Neural cell (in vitro differentiated cells): ENCODE data around the gene ROGDI. TPM values are rescaled to one million over a fixed set of nuclear protein-coding genes. Genes with fewer than 3 reads are reported as not detected.
"Not testable (repeated sequence)": the region's sequence is repeated elsewhere in the genome, so short reads cannot be mapped to it uniquely, and the experiment has no call there.

Experiments
- H2AFZ ChIP-seq: fragments of 200-600, 300-800 bp; sonication (generic), shearing (Covaris generic); 2 replicates; pipeline ENCODE4 v1.6.0; 2014; ENCODE audit warnings: low read depth, mild to moderate bottlenecking, antibody characterized with exemption, low read length, moderate library complexity
- H3F3A ChIP-seq: fragments of 200-600 bp; shearing (Covaris generic); 2 replicates; pipeline ENCODE4 v1.6.1; 2016; ENCODE audit warnings: mild to moderate bottlenecking, moderate library complexity, mixed read lengths, antibody characterized with exemption, low read length; ENCODE audit not compliant: insufficient read depth, poor library complexity, severe bottlenecking
- H3K27ac ChIP-seq: fragments of 200-600, 300-800 bp; sonication (generic), shearing (Covaris generic); 2 replicates; pipeline ENCODE4 v1.5.1; 2014; ENCODE audit warnings: mild to moderate bottlenecking, low read length, moderate library complexity
- H3K27me3 ChIP-seq: fragments of 300-800, 200-600 bp; sonication (generic), shearing (Covaris generic); 2 replicates; pipeline ENCODE4 v1.6.0; 2014; ENCODE audit warnings: mild to moderate bottlenecking, low read depth, low read length, moderate library complexity; ENCODE audit not compliant: insufficient read depth
- H3K36me3 ChIP-seq: fragments of 300-800, 200-600 bp; sonication (generic), shearing (Covaris generic); 2 replicates; pipeline ENCODE4 v1.5.1; 2014; ENCODE audit warnings: mild to moderate bottlenecking, antibody characterized with exemption, low read length, moderate library complexity; ENCODE audit not compliant: insufficient read depth
- H3K4me2 ChIP-seq: fragments of 300-800, 200-600 bp; sonication (generic), shearing (Covaris generic); 2 replicates; pipeline ENCODE4 v1.6.0; 2014; ENCODE audit warnings: mild to moderate bottlenecking, low read length
- H3K4me3 ChIP-seq: fragments of 300-800, 200-600 bp; sonication (generic), shearing (Covaris generic); 2 replicates; pipeline ENCODE4 v1.5.1; 2014; ENCODE audit warnings: mild to moderate bottlenecking, low read length, moderate library complexity
- H3K79me2 ChIP-seq: fragments of 200-600 bp; shearing (Covaris generic); replicated peaks from 2 replicates; pipeline ENCODE4 v1.6.0; 2014; ENCODE audit warnings: mild to moderate bottlenecking, low read length, moderate library complexity; ENCODE audit not compliant: insufficient read depth
- H3K9ac ChIP-seq: fragments of 300-800, 200-600 bp; sonication (generic), shearing (Covaris generic); 2 replicates; pipeline ENCODE4 v1.6.1; 2016; ENCODE audit warnings: mild to moderate bottlenecking, low read length, mixed read lengths
- H3K9me2 ChIP-seq: fragments of 200-600 bp; shearing (Covaris generic); 2 replicates; pipeline ENCODE4 v1.6.1; 2016; ENCODE audit warnings: mild to moderate bottlenecking, low read length, mixed read lengths; ENCODE audit not compliant: insufficient read depth
- H3K9me3 ChIP-seq: fragments of 200-600, 300-800 bp; sonication (generic), shearing (Covaris generic); 2 replicates; pipeline ENCODE4 v1.6.1; 2016; ENCODE audit warnings: mild to moderate bottlenecking, mixed run types, low read length, moderate library complexity, mixed read lengths
- H4K20me1 ChIP-seq: fragments of 200-600 bp; shearing (Covaris generic); 2 replicates; pipeline ENCODE4 v1.6.1; 2016; ENCODE audit warnings: mild to moderate bottlenecking, mixed run types; ENCODE audit not compliant: insufficient read depth
- CTCF ChIP-seq: fragments of 450-650 bp; IDR thresholded peaks from 2 replicates; pipeline ENCODE4 v1.5.1; 2014; ENCODE audit warnings: antibody characterized with exemption, mild to moderate bottlenecking, moderate library complexity; ENCODE audit not compliant: poor library complexity, severe bottlenecking
- EP300 ChIP-seq: fragments of 450-650 bp; conservative IDR thresholded peaks from 2 replicates; pipeline ENCODE4 v1.6.1; 2014; ENCODE audit warnings: antibody characterized with exemption, mild to moderate bottlenecking, moderate library complexity; ENCODE audit not compliant: poor library complexity, severe bottlenecking
- EZH2 ChIP-seq: fragments of 200-600, 300-800 bp; shearing (Covaris generic), sonication (generic); IDR thresholded peaks from 2 replicates; pipeline ENCODE4 v1.6.1; 2014; ENCODE audit warnings: antibody characterized with exemption, low read length, borderline replicate concordance, mild to moderate bottlenecking; ENCODE audit not compliant: insufficient read depth, poor library complexity, severe bottlenecking
- MXI1 ChIP-seq: fragments of 450-650 bp; conservative IDR thresholded peaks from 2 replicates; pipeline ENCODE4 v1.6.1; 2014; ENCODE audit warnings: antibody characterized with exemption, mild to moderate bottlenecking; ENCODE audit not compliant: poor library complexity, severe bottlenecking
- POLR2AphosphoS5 ChIP-seq: IDR thresholded peaks from 2 replicates; pipeline ENCODE4 v1.6.1; 2012
- RAD21 ChIP-seq: fragments of 450-650 bp; conservative IDR thresholded peaks from 2 replicates; pipeline ENCODE4 v1.6.1; 2014; ENCODE audit warnings: antibody characterized with exemption, mild to moderate bottlenecking, moderate library complexity
- REST ChIP-seq: IDR thresholded peaks from 2 replicates; pipeline ENCODE4 v1.6.1; 2012; ENCODE audit warnings: borderline replicate concordance
- SMC3 ChIP-seq: fragments of 450-650 bp; conservative IDR thresholded peaks from 2 replicates; pipeline ENCODE4 v1.6.1; 2014; ENCODE audit warnings: antibody characterized with exemption, mild to moderate bottlenecking, moderate library complexity; ENCODE audit not compliant: poor library complexity
- TAF1 ChIP-seq: IDR thresholded peaks from 2 replicates; pipeline ENCODE4 v1.6.1; 2012; ENCODE audit warnings: low read depth
- polyA plus RNA-seq: library from polyadenylated mRNA; depleted of rRNA; stranded (reverse); fragments of >200 nt; gene quantifications from 2 replicates; pipeline ENCODE4 v1.2.3, GENCODE V29; 2014

The ROGDI gene
- polyA plus RNA-seq, 1 donor from 2014 or later: 203 TPM

- no peak overlapping the region for H3K9ac ChIP-seq
- H3K27ac ChIP-seq: no peak overlapping the region
- H3K4me2 ChIP-seq: no peak overlapping the region
- no peaks in the 10 kb centered on the region for H3F3A ChIP-seq
- H3K36me3 ChIP-seq: no peaks in the 10 kb centered on the region
- H3K9me3 ChIP-seq: no peaks in the 10 kb centered on the region
- no peaks in the 10 kb centered on the region for H3K9me2 ChIP-seq
- H3K4me3 ChIP-seq: no peak overlapping the region
- H3K79me2 ChIP-seq: no peaks in the 10 kb centered on the region
- no peaks in the 10 kb centered on the region for H3K27me3 ChIP-seq
- no peak for TF ChIP-seq EZH2
- no peak for TF ChIP-seq EP300
- TF ChIP-seq POLR2AphosphoS5: no peak
- TF ChIP-seq SMC3: no peak
- no peak for TF ChIP-seq RAD21
- H2AFZ ChIP-seq: no peak overlapping the region
- H4K20me1 ChIP-seq: no peaks in the 10 kb centered on the region
Observed at GRCh38 chr16:4785758-4786433, 16.5 kb downstream of the ROGDI start.

- H3K27me3 ChIP-seq, H3K4me3 ChIP-seq, H3K79me2 ChIP-seq, H3K9ac ChIP-seq, H3F3A ChIP-seq, H3K9me3 ChIP-seq, H4K20me1 ChIP-seq, H3K4me2 ChIP-seq, H3K27ac ChIP-seq, H3K36me3 ChIP-seq, H2AFZ ChIP-seq, H3K9me2 ChIP-seq: not testable (repeated sequence)
Observed at GRCh38 chr16:4784444-4784987, 17.9 kb downstream of the ROGDI start.

GRCh38 chr16:4783951-4784336 lies 18.5 kb downstream of the ROGDI start:
- no peak overlapping the region for H3K4me2 ChIP-seq
- H3K79me2 ChIP-seq: no peaks in the 10 kb centered on the region
- H3K4me3 ChIP-seq: no peak overlapping the region
- no peak overlapping the region for H2AFZ ChIP-seq
- no peaks in the 10 kb centered on the region for H3K27me3 ChIP-seq
- H3K36me3 ChIP-seq: no peaks in the 10 kb centered on the region
- no peak overlapping the region for H3K9ac ChIP-seq
- no peak for TF ChIP-seq EZH2
- no peak for TF ChIP-seq MXI1
- no peak for TF ChIP-seq RAD21
- TF ChIP-seq SMC3: no peak
- no peak for TF ChIP-seq TAF1
- TF ChIP-seq REST: no peak
- no peak for TF ChIP-seq CTCF
- no peak for TF ChIP-seq EP300
- no peak for TF ChIP-seq POLR2AphosphoS5
- no peaks in the 10 kb centered on the region for H3K9me3 ChIP-seq
- no peak overlapping the region for H3K27ac ChIP-seq
- H3F3A ChIP-seq: no peaks in the 10 kb centered on the region
- H4K20me1 ChIP-seq: no peaks in the 10 kb centered on the region
- H3K9me2 ChIP-seq: no peaks in the 10 kb centered on the region
